Cardiac fibroblast (primary cell): ENCODE data around the gene CNGA3.

Experiments
- DNase-seq, 2 donors: peaks; one replicate each; pipeline versions ENCODE4 v3.0.0 to v3.0.0-alpha.2; 2010; ENCODE audit warnings: low read depth in 2 of 2
- H3K4me3 ChIP-seq, 2 donors: replicated peaks in 1 of 2; 1 replicate in 1 of 2; 2 replicates in 1 of 2; pipeline ENCODE4 v1.5.1; 2011; ENCODE audit warnings: low read depth in 2 of 2, low read length in 2 of 2, mild to moderate bottlenecking in 2 of 2, moderate library complexity in 1 of 2
- CTCF ChIP-seq: IDR thresholded peaks from one replicate; pipeline ENCODE4 v1.5.1; 2011; ENCODE audit warnings: low read depth, mild to moderate bottlenecking, low read length, inconsistent platforms

The CNGA3 gene

GRCh38 chr2:98385050-98385699, 38.9 kb downstream of the CNGA3 start:
- peak; percentile 81 to 84 for DNase-seq
- TF ChIP-seq CTCF, result peak; percentile 100

GRCh38 chr2:98387478-98387877, 41.2 kb downstream of the CNGA3 start:
- H3K4me3 ChIP-seq, result no peak overlapping the region
- no peak for DNase-seq
- TF ChIP-seq CTCF, result no peak

More at GRCh38 chr2:98385050-98385699, 38.9 kb downstream of the CNGA3 start:
- no peak overlapping the region for H3K4me3 ChIP-seq

GRCh38 chr2:98388081-98388480, 41.8 kb downstream of the CNGA3 start:
- H3K4me3 ChIP-seq, result no peak overlapping the region
- TF ChIP-seq CTCF, result no peak
- no peak for DNase-seq

GRCh38 chr2:98388601-98389250, 42.5 kb downstream of the CNGA3 start:
- no peak for TF ChIP-seq CTCF
- H3K4me3 ChIP-seq, result no peak overlapping the region
- no peak for DNase-seq

- no peak overlapping the region for H3K4me3 ChIP-seq
- TF ChIP-seq CTCF, result no peak
- no peak for DNase-seq
Observed at GRCh38 chr2:98389251-98389605, 43.0 kb downstream of the CNGA3 start.

GRCh38 chr2:98390571-98391476, 44.6 kb downstream of the CNGA3 start:
- no peak for TF ChIP-seq CTCF
- H3K4me3 ChIP-seq, result no peak overlapping the region
- no peak for DNase-seq
